RWPE2 (cell line): ENCODE data around the gene ELAVL1.

Experiments used
- ATAC-seq: fragments of 200-7000 bp; cut with Tn5 transposase; 3 replicates; pipeline ENCODE4 v1.9.1; 2021; ENCODE audit warnings: low read depth
- DNase-seq: peaks from one replicate; pipeline ENCODE4 v3.0.0-alpha.2; 2020; ENCODE audit warnings: low spot score
- H3K27ac ChIP-seq: fragments of 450-650 bp; 2 replicates; pipeline ENCODE4 v1.5.1; 2017; ENCODE audit warnings: mild to moderate bottlenecking; ENCODE audit not compliant: poor library complexity, severe bottlenecking
- H3K27me3 ChIP-seq: fragments of 250-450 bp; sonication (Bioruptor Pico); 2 replicates; pipeline ENCODE4 v1.5.1; 2021; ENCODE audit warnings: mild to moderate bottlenecking, moderate library complexity; ENCODE audit not compliant: insufficient read depth, poor library complexity, severe bottlenecking
- H3K36me3 ChIP-seq: fragments of 250-450 bp; sonication (Bioruptor Pico); 2 replicates; pipeline ENCODE4 v1.5.1; 2020; ENCODE audit warnings: low read depth, mild to moderate bottlenecking, moderate library complexity
- H3K4me1 ChIP-seq: fragments of 250-450 bp; sonication (Bioruptor Pico); 2 replicates; pipeline ENCODE4 v1.5.1; 2021; ENCODE audit warnings: mild to moderate bottlenecking, moderate library complexity; ENCODE audit not compliant: insufficient read depth, poor library complexity, severe bottlenecking
- H3K4me3 ChIP-seq: fragments of 250-450 bp; sonication (Bioruptor Pico); 2 replicates; pipeline ENCODE4 v1.5.1; 2021; ENCODE audit warnings: mild to moderate bottlenecking, moderate library complexity; ENCODE audit not compliant: severe bottlenecking
- H3K9me3 ChIP-seq: fragments of 250-450 bp; sonication (Bioruptor Pico); 2 replicates; pipeline ENCODE4 v1.5.1; 2021; ENCODE audit warnings: mild to moderate bottlenecking, moderate library complexity; ENCODE audit not compliant: severe bottlenecking
- CTCF ChIP-seq: fragments of 450-650 bp; IDR thresholded peaks from one replicate; pipeline ENCODE4 v1.5.1; 2017; ENCODE audit warnings: mild to moderate bottlenecking, moderate library complexity; ENCODE audit not compliant: poor library complexity, severe bottlenecking

The ELAVL1 gene

GRCh38 chr19:7997809-7998480, 7.5 kb downstream of the ELAVL1 start:
- H3K4me1 ChIP-seq = peaks cover 7% of the 10 kb centered on the region
- H3K27ac ChIP-seq = no peak overlapping the region
- no peak for TF ChIP-seq CTCF
- no peaks in the 10 kb centered on the region for H3K27me3 ChIP-seq
- DNase-seq = no peak
- H3K4me3 ChIP-seq = no peak overlapping the region
- ATAC-seq = no peak
- no peaks in the 10 kb centered on the region for H3K9me3 ChIP-seq
- H3K36me3 ChIP-seq = peaks cover 16% of the 10 kb centered on the region

- H3K36me3 ChIP-seq = peaks cover 24% of the 10 kb centered on the region
- no peak overlapping the region for H3K27ac ChIP-seq
- DNase-seq (no peak), ATAC-seq (no peak)
- peaks cover 13% of the 10 kb centered on the region for H3K4me1 ChIP-seq
- no peaks in the 10 kb centered on the region for H3K9me3 ChIP-seq
- H3K4me3 ChIP-seq = no peak overlapping the region
- H3K27me3 ChIP-seq = no peaks in the 10 kb centered on the region
- no peak for TF ChIP-seq CTCF
Observed at GRCh38 chr19:7996883-7997282, 8.6 kb downstream of the ELAVL1 start.

DNA sequence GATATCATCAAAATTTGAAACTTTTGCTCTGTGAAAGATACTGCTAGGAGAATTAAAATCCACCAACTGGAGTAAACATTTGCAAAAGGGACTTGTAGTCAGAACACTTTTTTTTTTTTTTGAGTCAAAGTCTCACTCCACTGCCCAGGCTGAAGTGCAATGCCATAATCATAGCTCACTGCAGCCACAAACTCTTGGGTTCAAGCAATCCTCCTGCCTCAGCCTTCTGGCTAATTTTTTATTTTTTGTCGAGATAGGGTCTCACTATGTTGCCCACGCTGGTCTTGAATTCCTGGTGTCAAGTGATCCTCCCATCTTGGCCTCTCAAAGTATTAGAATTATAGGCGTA, 9.7 kb downstream of the ELAVL1 start:
- Histone ChIP-seq H3K27ac (no peak overlapping the region), H3K4me3 (no peak overlapping the region), H3K4me1 (peaks cover 13% of the 10 kb centered on the region), H3K9me3 (no peaks in the 10 kb centered on the region), H3K36me3 (peaks cover 21% of the 10 kb centered on the region), H3K27me3 (no peaks in the 10 kb centered on the region)
- ATAC-seq = no peak
- no peak for DNase-seq
- TF ChIP-seq CTCF = no peak

DNA sequence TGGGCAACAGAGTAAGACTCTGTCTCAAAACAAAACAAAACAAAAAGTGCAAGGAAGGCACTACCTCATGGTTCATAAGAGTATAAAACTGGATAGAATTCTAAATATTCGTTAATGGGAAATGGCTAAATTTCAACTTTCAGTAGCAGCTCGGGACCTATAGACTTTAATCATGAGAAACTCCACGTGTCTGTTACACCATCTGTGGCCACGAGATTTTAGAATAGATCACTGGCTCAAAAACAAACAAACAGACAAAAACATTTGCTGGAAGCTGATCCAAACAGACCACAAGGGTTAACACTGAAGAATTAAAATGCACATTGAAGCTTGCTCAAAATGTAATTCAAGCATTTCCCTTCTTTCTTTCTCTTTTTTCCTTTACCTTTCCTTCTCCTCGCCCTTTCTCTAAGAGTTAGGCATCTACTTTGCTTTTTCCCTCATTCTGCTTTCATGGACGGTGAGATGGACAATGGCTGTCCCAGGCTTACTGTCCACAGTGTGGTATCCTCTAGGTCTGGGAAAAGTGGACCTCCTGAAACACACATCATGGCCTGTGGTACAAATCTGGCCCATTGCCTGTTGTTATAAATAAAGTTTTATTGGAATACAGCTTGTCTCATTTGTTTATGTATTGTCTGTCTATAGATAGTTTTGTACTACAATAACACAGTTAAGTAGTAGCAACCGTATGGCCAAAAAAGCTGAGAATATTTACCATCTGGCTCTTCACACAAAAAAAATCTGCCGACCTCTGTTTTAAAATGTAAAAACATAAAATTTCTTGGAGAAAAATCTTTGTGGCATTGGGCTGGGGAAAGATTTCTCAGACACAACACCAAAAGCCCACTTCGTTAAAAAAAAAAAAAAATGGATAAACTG, 10.3 kb downstream of the ELAVL1 start:
- DNase-seq (no peak), ATAC-seq (no peak)
- no peak for TF ChIP-seq CTCF
- H3K27ac ChIP-seq = no peak overlapping the region
- peaks cover 14% of the 10 kb centered on the region for H3K4me1 ChIP-seq
- H3K36me3 ChIP-seq = peaks cover 19% of the 10 kb centered on the region
- H3K27me3 ChIP-seq = no peaks in the 10 kb centered on the region
- H3K4me3 ChIP-seq = no peak overlapping the region
- no peaks in the 10 kb centered on the region for H3K9me3 ChIP-seq

- no peak for TF ChIP-seq CTCF
- no peaks in the 10 kb centered on the region for H3K27me3 ChIP-seq
- no peak overlapping the region for H3K27ac ChIP-seq
- DNase-seq = no peak
- no peaks in the 10 kb centered on the region for H3K9me3 ChIP-seq
- peaks cover 16% of the 10 kb centered on the region for H3K36me3 ChIP-seq
- ATAC-seq = no peak
- no peak overlapping the region for H3K4me3 ChIP-seq
- H3K4me1 ChIP-seq = peaks cover 24% of the 10 kb centered on the region
Observed at GRCh38 chr19:7994114-7994513, 11.3 kb downstream of the ELAVL1 start.
